ENCODE measurements around the gene UTP20.

GRCh38 chr12:101305226-101305779 lies 25.4 kb downstream of the UTP20 start:
- TF ChIP-seq POLR2A (IDR thresholded peaks at IDR 0.05; ENCODE audit: low read depth, low read length) (no peak), POLR2AphosphoS5 (IDR thresholded peaks at IDR 0.05; ENCODE audit: insufficient read depth, low read depth, low read length) (no peak), CTCF (IDR thresholded peaks at IDR 0.05; ENCODE audit: extremely low read depth in 1 of 2, insufficient read depth in 1 of 2, low read depth in 1 of 2, low read length in 2 of 2) (no peak), GATA2 (IDR thresholded peaks at IDR 0.05; ENCODE audit: insufficient read depth, insufficient read length, low read depth, low read length) (no peak), EZH2 (IDR thresholded peaks at IDR 0.05; ENCODE audit: borderline replicate concordance, low read depth, low read length, severe bottlenecking) (no peak), MYC (IDR thresholded peaks at IDR 0.05; ENCODE audit: low read depth, low read length) (no peak), MAX (IDR thresholded peaks at IDR 0.05; ENCODE audit: insufficient read depth, insufficient read length) (no peak), JUN (IDR thresholded peaks at IDR 0.05; ENCODE audit: borderline replicate concordance, insufficient read depth, insufficient read length, low read depth) (no peak), FOS (IDR thresholded peaks at IDR 0.05; ENCODE audit: borderline replicate concordance, insufficient read depth, low read length) (no peak)

Measured in endothelial cell of umbilical vein (primary cell).